ENCODE data around the gene ZNF22. TPM values are rescaled to one million over a fixed set of nuclear protein-coding genes. Genes with fewer than 3 reads are reported as not detected.

ZNF22 gene
- total RNA-seq, 1 experiment from 2014 or later = 36.9 TPM

GRCh38 chr10:44969854-44970253 is 30.9 kb upstream of the ZNF22 start:
- peaks cover 4% of the 10 kb centered on the region for H3K23me2 ChIP-seq (ENCODE audit: insufficient read length, low read depth, low read length, poor library complexity, severe bottlenecking)
- H4K91ac ChIP-seq (ENCODE audit: insufficient read length, low read depth, low read length) = no peak overlapping the region
- Mint-ChIP-seq H3K4me3 (no peak overlapping the region), H3K9me3 (no peaks in the 10 kb centered on the region; a peak in 2 of 5 replicates), H3K4me1 (peaks cover 45 to 46% of the 10 kb centered on the region in 2 experiments), H3K36me3 (ENCODE audit: insufficient read depth in 1 of 3, low read depth in 3 of 3) (peaks cover 7 to 27% (median 13%) of the 10 kb centered on the region in 3 experiments; a peak in 6 of 7 replicates), H3K27me3 (ENCODE audit: low read depth) (no peaks in the 10 kb centered on the region), H3K27ac (no peak overlapping the region; a peak in 1 of 7 replicates)
- H3K4me1 ChIP-seq (ENCODE audit: insufficient read depth, low read length) = peaks cover 15% of the 10 kb centered on the region
- no peak overlapping the region for H2AK5ac ChIP-seq (ENCODE audit: insufficient read length, low read length)
- no peak overlapping the region for H2AFZ ChIP-seq (ENCODE audit: low read length)
- H3K79me2 ChIP-seq (ENCODE audit: insufficient read depth, low read length) = no peaks in the 10 kb centered on the region
- WGBS (ENCODE audit: extremely low coverage, insufficient read length, low lambda C conversion rate) = no CpG with 5 or more reads among the region's 9 CpGs
- no peak overlapping the region for H2BK5ac ChIP-seq (ENCODE audit: insufficient read length, low read length)
- no peak overlapping the region for H2BK120ac ChIP-seq (ENCODE audit: low read depth, low read length, poor library complexity, severe bottlenecking)
- no peak overlapping the region for H4K5ac ChIP-seq (ENCODE audit: insufficient read length, low read depth, low read length)
- H2BK12ac ChIP-seq (ENCODE audit: insufficient read length, low read depth, low read length) = no peak overlapping the region
- no peak overlapping the region for H3K18ac ChIP-seq (ENCODE audit: insufficient read length, low read depth, low read length)
- no peak overlapping the region for H3K4me2 ChIP-seq (ENCODE audit: insufficient read depth, insufficient read length, low read length)
- H3K23ac ChIP-seq (ENCODE audit: insufficient read length, low read depth, low read length) = no peak overlapping the region
- H2BK15ac ChIP-seq (ENCODE audit: low read depth, low read length) = no peak overlapping the region
- H3K79me1 ChIP-seq (ENCODE audit: insufficient read depth, low read depth, low read length, poor library complexity, severe bottlenecking) = no peaks in the 10 kb centered on the region
- H3K27ac ChIP-seq (ENCODE audit: insufficient read length, low read depth, low read length) = no peak overlapping the region
- no peaks in the 10 kb centered on the region for H3K27me3 ChIP-seq (ENCODE audit: insufficient read depth, low read length)
- H3K4ac ChIP-seq (ENCODE audit: low read depth, low read length) = no peak overlapping the region
- no peak overlapping the region for H3K14ac ChIP-seq (ENCODE audit: insufficient read depth, low read length)
- no peak overlapping the region for H2BK20ac ChIP-seq (ENCODE audit: low read depth, low read length, poor library complexity, severe bottlenecking)
- H3K9me3 ChIP-seq (ENCODE audit: control insufficient read depth, low read depth, low read length) = no peaks in the 10 kb centered on the region
- no peak overlapping the region for H3T11ph ChIP-seq (ENCODE audit: low read length)
- TF ChIP-seq, protein P1, sequence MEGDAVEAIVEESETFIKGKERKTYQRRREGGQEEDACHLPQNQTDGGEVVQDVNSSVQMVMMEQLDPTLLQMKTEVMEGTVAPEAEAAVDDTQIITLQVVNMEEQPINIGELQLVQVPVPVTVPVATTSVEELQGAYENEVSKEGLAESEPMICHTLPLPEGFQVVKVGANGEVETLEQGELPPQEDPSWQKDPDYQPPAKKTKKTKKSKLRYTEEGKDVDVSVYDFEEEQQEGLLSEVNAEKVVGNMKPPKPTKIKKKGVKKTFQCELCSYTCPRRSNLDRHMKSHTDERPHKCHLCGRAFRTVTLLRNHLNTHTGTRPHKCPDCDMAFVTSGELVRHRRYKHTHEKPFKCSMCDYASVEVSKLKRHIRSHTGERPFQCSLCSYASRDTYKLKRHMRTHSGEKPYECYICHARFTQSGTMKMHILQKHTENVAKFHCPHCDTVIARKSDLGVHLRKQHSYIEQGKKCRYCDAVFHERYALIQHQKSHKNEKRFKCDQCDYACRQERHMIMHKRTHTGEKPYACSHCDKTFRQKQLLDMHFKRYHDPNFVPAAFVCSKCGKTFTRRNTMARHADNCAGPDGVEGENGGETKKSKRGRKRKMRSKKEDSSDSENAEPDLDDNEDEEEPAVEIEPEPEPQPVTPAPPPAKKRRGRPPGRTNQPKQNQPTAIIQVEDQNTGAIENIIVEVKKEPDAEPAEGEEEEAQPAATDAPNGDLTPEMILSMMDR (conservative IDR thresholded peaks at IDR 0.05) = no peak
- H3K56ac ChIP-seq (ENCODE audit: insufficient read length, low read depth, low read length) = no peak overlapping the region
- H4K8ac ChIP-seq (replicated peaks; ENCODE audit: insufficient read length, low read depth, low read length) = no peak overlapping the region
- DNase-seq = no peak
- no peak overlapping the region for H3K9ac ChIP-seq (ENCODE audit: extremely low read depth, insufficient read length, low read length)
- no peaks in the 10 kb centered on the region for H4K20me1 ChIP-seq (ENCODE audit: control insufficient read depth, insufficient read depth, insufficient read length)

All from H9 (cell line).